Upper lobe of right lung (tissue), 1 donor: ENCODE measurements around the gene MYO1E. TPM values are rescaled to one million over a fixed set of nuclear protein-coding genes. Genes with fewer than 3 reads are reported as not detected.

Experiments used
- ATAC-seq: fragments of 200-7000 bp; cut with Tn5 transposase; one replicate; pipeline ENCODE4 v1.9.1; 2020; ENCODE audit warnings: mild to moderate bottlenecking, moderate library complexity
- DNase-seq: peaks from one replicate; pipeline ENCODE4 v3.0.0-alpha.2; 2020
- H3K27ac ChIP-seq: fragments of 200-600 bp; one replicate; pipeline ENCODE4 v1.8.0; 2022
- H3K27me3 ChIP-seq: fragments of 200-600 bp; one replicate; pipeline ENCODE4 v1.8.0; 2022; ENCODE audit warnings: mild to moderate bottlenecking
- H3K36me3 ChIP-seq: fragments of 200-600 bp; one replicate; pipeline ENCODE4 v1.8.0; 2022
- H3K4me1 ChIP-seq: fragments of 200-600 bp; one replicate; pipeline ENCODE4 v1.8.0; 2022
- H3K4me3 ChIP-seq: fragments of 200-600 bp; one replicate; pipeline ENCODE4 v1.8.0; 2022; ENCODE audit warnings: mild to moderate bottlenecking
- H3K9me3 ChIP-seq: fragments of 200-600 bp; one replicate; pipeline ENCODE4 v1.8.0; 2022
- intact Hi-C: fragments of 100-400 bp; cut with DNase I; formaldehyde crosslinking; loops from one replicate; pipeline ENCODE4 v1.11.0; 2022
- total RNA-seq: library from RNA; stranded (reverse); fragmentation: NEBNext Ultra II Directional; extraction: Animal tissue kit (Norgen Biotek cat#: 25700); gene quantifications from one replicate; pipeline ENCODE4 v1.2.1, GENCODE V29; 2021
- TF ChIP-seq, protein P1 (sequence below): fragments of 200-600 bp; IDR thresholded peaks from one replicate; pipeline ENCODE4 v1.8.0; 2022; ENCODE audit warnings: antibody characterized with exemption
- donor health status: DM: no; HTN: yes; CAD: no; lungs with severe emphysema.

MYO1E gene
- total RNA-seq, 1 donor from 2014 or later: 98.4 TPM

GRCh38 chr15:59366333-59367021, 6.2 kb downstream of the MYO1E start:
- H3K27ac ChIP-seq: no peak overlapping the region
- H3K4me1 ChIP-seq: peaks cover 3% of the 10 kb centered on the region
- DNase-seq (no peak), ATAC-seq (no peak)
- intact Hi-C loops: no loop called here
- H3K36me3 ChIP-seq: no peaks in the 10 kb centered on the region
- no peak overlapping the region for H3K4me3 ChIP-seq
- H3K9me3 ChIP-seq: no peaks in the 10 kb centered on the region
- H3K27me3 ChIP-seq: no peaks in the 10 kb centered on the region
- TF ChIP-seq, protein P1, sequence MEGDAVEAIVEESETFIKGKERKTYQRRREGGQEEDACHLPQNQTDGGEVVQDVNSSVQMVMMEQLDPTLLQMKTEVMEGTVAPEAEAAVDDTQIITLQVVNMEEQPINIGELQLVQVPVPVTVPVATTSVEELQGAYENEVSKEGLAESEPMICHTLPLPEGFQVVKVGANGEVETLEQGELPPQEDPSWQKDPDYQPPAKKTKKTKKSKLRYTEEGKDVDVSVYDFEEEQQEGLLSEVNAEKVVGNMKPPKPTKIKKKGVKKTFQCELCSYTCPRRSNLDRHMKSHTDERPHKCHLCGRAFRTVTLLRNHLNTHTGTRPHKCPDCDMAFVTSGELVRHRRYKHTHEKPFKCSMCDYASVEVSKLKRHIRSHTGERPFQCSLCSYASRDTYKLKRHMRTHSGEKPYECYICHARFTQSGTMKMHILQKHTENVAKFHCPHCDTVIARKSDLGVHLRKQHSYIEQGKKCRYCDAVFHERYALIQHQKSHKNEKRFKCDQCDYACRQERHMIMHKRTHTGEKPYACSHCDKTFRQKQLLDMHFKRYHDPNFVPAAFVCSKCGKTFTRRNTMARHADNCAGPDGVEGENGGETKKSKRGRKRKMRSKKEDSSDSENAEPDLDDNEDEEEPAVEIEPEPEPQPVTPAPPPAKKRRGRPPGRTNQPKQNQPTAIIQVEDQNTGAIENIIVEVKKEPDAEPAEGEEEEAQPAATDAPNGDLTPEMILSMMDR: no peak

GRCh38 chr15:59364248-59364647, 8.4 kb downstream of the MYO1E start:
- H3K9me3 ChIP-seq: no peaks in the 10 kb centered on the region
- intact Hi-C loops: no loop called here
- TF ChIP-seq, protein P1: no peak
- ATAC-seq: peak; percentile 87
- no peak overlapping the region for H3K27ac ChIP-seq
- no peak for DNase-seq
- H3K4me3 ChIP-seq: no peak overlapping the region
- no peaks in the 10 kb centered on the region for H3K27me3 ChIP-seq
- H3K36me3 ChIP-seq: no peaks in the 10 kb centered on the region
- no peaks in the 10 kb centered on the region for H3K4me1 ChIP-seq

DNA sequence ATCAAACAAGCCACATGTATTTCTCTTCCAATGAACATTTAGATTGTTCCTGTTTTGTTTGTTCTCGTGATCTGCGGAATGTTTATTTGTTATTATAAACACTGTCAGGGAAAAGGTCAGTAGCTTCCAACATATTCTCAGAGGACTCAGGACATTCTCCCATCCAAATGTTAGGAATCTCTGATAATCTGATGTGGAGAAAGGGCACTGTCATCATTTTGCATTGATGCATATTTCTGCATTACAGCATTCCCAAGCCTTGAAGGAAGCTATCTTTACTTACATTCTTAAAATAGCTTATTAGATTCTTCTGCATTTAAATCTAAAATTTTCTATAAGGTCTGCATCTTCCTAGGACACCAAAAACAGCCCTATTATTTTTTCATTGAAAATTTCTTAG, 10.3 kb downstream of the MYO1E start:
- no peaks in the 10 kb centered on the region for H3K27me3 ChIP-seq

GRCh38 chr15:59360896-59361295, 11.8 kb downstream of the MYO1E start:
- Histone ChIP-seq H3K4me3 (no peak overlapping the region), H3K4me1 (no peaks in the 10 kb centered on the region), H3K27ac (no peak overlapping the region), H3K27me3 (no peaks in the 10 kb centered on the region), H3K36me3 (no peaks in the 10 kb centered on the region), H3K9me3 (no peaks in the 10 kb centered on the region)
- ATAC-seq: peak; percentile 52
- no peak for DNase-seq
- intact Hi-C loops: no loop called here
- TF ChIP-seq, protein P1: no peak

More for the DNA sequence above, 10.3 kb downstream of the MYO1E start:
- H3K9me3 ChIP-seq: no peaks in the 10 kb centered on the region
- H3K4me1 ChIP-seq: no peaks in the 10 kb centered on the region
- DNase-seq: no peak
- no peak for ATAC-seq
- intact Hi-C loops: no loop called here
- no peaks in the 10 kb centered on the region for H3K36me3 ChIP-seq
- H3K4me3 ChIP-seq: no peak overlapping the region
- TF ChIP-seq, protein P1: no peak
- no peak overlapping the region for H3K27ac ChIP-seq

DNA sequence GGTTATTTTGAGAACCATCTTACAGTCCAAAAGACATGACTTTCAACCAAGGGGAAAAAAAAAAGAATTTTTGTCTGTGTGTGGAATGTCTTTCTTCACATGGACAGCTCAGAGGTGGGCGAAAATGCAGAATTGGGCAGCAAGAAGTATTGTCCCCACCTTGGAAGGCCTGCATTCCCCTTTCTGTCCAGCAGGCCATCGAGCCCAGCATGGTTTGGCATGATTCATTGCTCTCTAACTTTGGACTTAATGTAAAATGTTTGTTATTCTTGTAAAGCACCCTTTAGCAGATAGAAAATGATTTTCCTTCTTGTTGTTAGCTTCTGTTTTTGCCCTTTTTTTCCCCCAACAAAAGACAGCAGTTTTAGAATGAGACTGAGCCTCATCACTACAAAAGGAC, 12.4 kb downstream of the MYO1E start:
- ATAC-seq (no peak), DNase-seq (no peak)
- no peaks in the 10 kb centered on the region for H3K4me1 ChIP-seq
- no peaks in the 10 kb centered on the region for H3K27me3 ChIP-seq
- intact Hi-C loops: no loop called here
- no peaks in the 10 kb centered on the region for H3K36me3 ChIP-seq
- TF ChIP-seq, protein P1: peak; percentile 17
- H3K9me3 ChIP-seq: no peaks in the 10 kb centered on the region
- no peak overlapping the region for H3K4me3 ChIP-seq
- H3K27ac ChIP-seq: no peak overlapping the region

GRCh38 chr15:59355730-59356129, 16.9 kb downstream of the MYO1E start:
- Histone ChIP-seq H3K27ac (no peak overlapping the region), H3K9me3 (no peaks in the 10 kb centered on the region), H3K27me3 (no peaks in the 10 kb centered on the region), H3K4me1 (peaks cover 23% of the 10 kb centered on the region), H3K36me3 (no peaks in the 10 kb centered on the region), H3K4me3 (no peak overlapping the region)
- ATAC-seq: no peak
- no peak for DNase-seq
- intact Hi-C loops: no loop called here
- TF ChIP-seq, protein P1: no peak
